HEK293 (cell line): ENCODE measurements around the gene PLK5.

ENCODE experiments used
- HOXA7 ChIP-seq: sonication (generic); formaldehyde crosslinking; IDR thresholded peaks from 2 replicates; pipeline ENCODE4 v1.8.1; 2022; ENCODE audit warnings: missing genetic modification reagents, borderline replicate concordance
- REPIN1 ChIP-seq: fragments of 450-650 bp; formaldehyde crosslinking; IDR thresholded peaks from 2 replicates; pipeline ENCODE4 v1.5.1; 2017; ENCODE audit warnings: missing biosample characterization, missing genetic modification characterization, low read depth

DNA sequence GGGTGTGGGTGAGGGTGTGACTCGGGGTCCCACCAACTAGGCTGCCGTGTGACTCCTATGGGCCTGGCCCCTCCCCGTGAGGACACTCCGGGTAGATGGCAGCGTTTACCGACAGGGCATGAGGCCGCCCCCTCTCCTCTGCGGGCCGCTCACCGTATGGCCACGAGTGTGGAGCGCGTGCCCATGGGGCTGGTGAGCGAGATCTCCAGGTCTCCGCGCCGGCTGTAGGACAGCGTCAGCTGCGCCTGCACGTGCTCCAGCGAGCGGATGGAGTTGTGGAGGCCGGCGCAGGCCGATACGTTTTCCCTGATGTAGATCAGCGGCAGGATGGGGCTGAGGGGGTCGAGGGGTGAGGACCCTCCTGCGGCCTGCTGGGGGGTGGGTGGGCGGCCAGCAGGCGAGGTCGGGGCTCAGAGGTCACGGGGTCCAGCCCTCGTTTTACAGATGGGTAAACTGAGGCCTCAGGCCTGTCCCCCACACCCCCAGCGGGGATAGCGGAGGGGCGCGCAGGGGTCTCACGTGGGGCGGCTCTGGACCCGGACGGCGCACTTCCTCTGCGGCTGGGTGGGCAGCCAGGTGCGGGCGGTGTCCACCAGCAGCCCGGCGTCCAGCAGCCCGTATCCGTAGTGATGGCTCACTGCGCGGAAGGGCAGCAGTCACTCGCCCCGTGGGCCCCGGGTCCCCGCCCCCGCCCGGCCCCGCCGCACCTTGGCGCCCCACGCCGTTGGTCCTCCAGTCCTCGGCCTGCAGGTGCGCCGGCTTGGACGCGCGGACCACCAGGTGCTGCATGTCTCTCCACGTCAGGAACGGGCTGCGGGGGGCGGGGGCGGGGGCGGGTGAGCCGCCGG lies 40.5 kb upstream of the PLK5 start:
- TF ChIP-seq HOXA7, result no peak
- TF ChIP-seq REPIN1, result no peak
